OCI-LY7 (cell line): Measurements from ENCODE around the gene SLC25A39. TPM values are rescaled to one million over a fixed set of nuclear protein-coding genes. Genes with fewer than 3 reads are reported as not detected.
A peak's percentile ranks its signal among the peaks of the same experiment; 100 is the strongest.

Experiments
- BruUV-seq: library from RNA; stranded (reverse); fragments of 400-500 nt; replicated peaks from 2 replicates; lab custom pipeline; 2021; lab: Mats Ljungman, UMichigan
- CTCF ChIA-PET: fragments of 300-600 bp; sonication (Branson Sonifier 250); formaldehyde crosslinking; loops from one replicate; lab custom pipeline; 2022; ENCODE audit warnings: antibody characterized with exemption; ENCODE audit not compliant: unreplicated experiment; lab: Charles Lee
- POLR2A ChIA-PET: fragments of 300-600 bp; sonication (Branson Sonifier 250); formaldehyde crosslinking; loops from one replicate; lab custom pipeline; 2022; ENCODE audit warnings: antibody characterized with exemption; lab: Charles Lee
- DNase-seq: peaks from one replicate; pipeline ENCODE4 v3.0.0-alpha.2; 2015; ENCODE audit warnings: low spot score
- H2AFZ ChIP-seq: fragments of 200-600 bp; sonication (generic), shearing (Covaris generic); 2 replicates; pipeline ENCODE4 v1.6.1; 2014; ENCODE audit warnings: mild to moderate bottlenecking, antibody characterized with exemption, low read length, moderate library complexity
- H3K27ac ChIP-seq: fragments of 200-600 bp; sonication (generic); 2 replicates; pipeline ENCODE4 v1.5.1; 2014; ENCODE audit warnings: mixed run types, low read depth, mild to moderate bottlenecking, moderate library complexity, low read length, inconsistent platforms; ENCODE audit not compliant: poor library complexity, severe bottlenecking
- H3K36me3 ChIP-seq: fragments of 200-600 bp; sonication (generic); 2 replicates; pipeline ENCODE4 v1.6.1; 2014; ENCODE audit warnings: mild to moderate bottlenecking, antibody characterized with exemption, low read length, moderate library complexity, mixed read lengths; ENCODE audit not compliant: insufficient read depth
- H3K4me1 ChIP-seq: fragments of 200-600 bp; sonication (generic); 2 replicates; pipeline ENCODE4 v1.5.1; 2014; ENCODE audit warnings: mild to moderate bottlenecking, low read length; ENCODE audit not compliant: insufficient read depth, poor library complexity, severe bottlenecking
- H3K4me2 ChIP-seq: fragments of 200-600 bp; sonication (generic); 2 replicates; pipeline ENCODE4 v1.6.1; 2014; ENCODE audit warnings: mild to moderate bottlenecking, low read length
- H3K4me3 ChIP-seq: fragments of 200-600 bp; sonication (generic); 2 replicates; pipeline ENCODE4 v1.5.1; 2014; ENCODE audit warnings: mild to moderate bottlenecking, low read depth, low read length; ENCODE audit not compliant: poor library complexity, severe bottlenecking
- H3K79me2 ChIP-seq: fragments of 200-600 bp; sonication (generic); 2 replicates; pipeline ENCODE4 v1.6.1; 2016; ENCODE audit warnings: low read depth, mild to moderate bottlenecking, low read length, moderate library complexity, mixed read lengths; ENCODE audit not compliant: insufficient read depth
- H3K9me2 ChIP-seq: fragments of 200-600 bp; sonication (generic); 2 replicates; pipeline ENCODE4 v1.6.1; 2016; ENCODE audit warnings: mild to moderate bottlenecking, low read length, mixed read lengths; ENCODE audit not compliant: insufficient read depth
- H3K9me3 ChIP-seq: fragments of 200-600 bp; sonication (generic); 2 replicates; pipeline ENCODE4 v1.6.1; 2014; ENCODE audit warnings: mild to moderate bottlenecking, mixed run types, low read length, mixed read lengths
- H4K20me1 ChIP-seq: fragments of 200-600 bp; sonication (generic); 2 replicates; pipeline ENCODE4 v1.6.1; 2014; ENCODE audit warnings: mild to moderate bottlenecking, antibody characterized with exemption, low read length, moderate library complexity, mixed read lengths; ENCODE audit not compliant: insufficient read depth
- CTCF ChIP-seq: fragments of 200-600 bp; sonication (generic); conservative IDR thresholded peaks from 2 replicates; pipeline ENCODE4 v1.5.1; 2014; ENCODE audit warnings: mild to moderate bottlenecking, antibody characterized with exemption, low read length, moderate library complexity, mixed read lengths
- EZH2phosphoT487 ChIP-seq: fragments of 200-600 bp; sonication (generic); IDR thresholded peaks from 2 replicates; pipeline ENCODE4 v1.6.1; 2018; ENCODE audit warnings: low read depth, borderline replicate concordance, mild to moderate bottlenecking, mixed run types, antibody characterized with exemption, low read length, moderate library complexity, mixed read lengths
- intact Hi-C: fragments of 100-400 bp; cut with micrococcal nuclease; formaldehyde crosslinking; loops from one replicate; pipeline ENCODE4 v1.10.0; 2022; ENCODE audit not compliant: unreplicated experiment
- total RNA-seq, 2 experiments: library from RNA; depleted of rRNA in 1 of 2; stranded (reverse); fragments of >200 nt in 1 of 2; shearing (Covaris generic) in 1 of 2; gene quantifications; 2 replicates each; pipeline ENCODE4 v1.2.3, GENCODE V29; 2014 to 2022

The SLC25A39 gene
- total RNA-seq, 2 experiments from 2014 or later: 156 to 159 TPM

- H3K36me3 ChIP-seq: no peaks in the 10 kb centered on the region
- H3K9me2 ChIP-seq: no peaks in the 10 kb centered on the region
- POLR2A ChIA-PET: no interaction called here
- peak overlapping the region; percentile 38 for H3K4me2 ChIP-seq
- H3K4me3 ChIP-seq: no peak overlapping the region
- CTCF ChIA-PET: no interaction called here
- no peak for TF ChIP-seq EZH2phosphoT487
- H3K4me1 ChIP-seq: peaks cover 19% of the 10 kb centered on the region
- BruUV-seq: no TSS peak
- H3K79me2 ChIP-seq: no peaks in the 10 kb centered on the region
- no peak overlapping the region for H3K27ac ChIP-seq
- no peak overlapping the region for H2AFZ ChIP-seq
- H3K9me3 ChIP-seq: no peaks in the 10 kb centered on the region
- DNase-seq: no peak
- intact Hi-C loops: no loop called here
- no peaks in the 10 kb centered on the region for H4K20me1 ChIP-seq
Measured at GRCh38 chr17:44307387-44308186, 17.0 kb downstream of the SLC25A39 start.

GRCh38 chr17:44304651-44305050 lies 20.0 kb downstream of the SLC25A39 start:
- Histone ChIP-seq H4K20me1 (no peaks in the 10 kb centered on the region), H3K9me3 (no peaks in the 10 kb centered on the region), H3K27ac (no peak overlapping the region), H3K79me2 (no peaks in the 10 kb centered on the region), H3K4me2 (no peak overlapping the region), H2AFZ (no peak overlapping the region), H3K36me3 (no peaks in the 10 kb centered on the region), H3K4me3 (no peak overlapping the region), H3K4me1 (peaks cover 15% of the 10 kb centered on the region), H3K9me2 (0 out of 2 replicates have a peak, but pooled peaks cover 3% of the 10 kb centered on the region)
- BruUV-seq: no TSS peak
- POLR2A ChIA-PET: no interaction called here
- intact Hi-C loops: no loop called here
- TF ChIP-seq EZH2phosphoT487: no peak
- no peak for TF ChIP-seq CTCF
- CTCF ChIA-PET: no interaction called here
- DNase-seq: no peak

- H3K9me2 ChIP-seq: 0 out of 2 replicates have a peak, but pooled peaks cover 3% of the 10 kb centered on the region
- no peaks in the 10 kb centered on the region for H3K9me3 ChIP-seq
- no peaks in the 10 kb centered on the region for H3K79me2 ChIP-seq
- no peak overlapping the region for H2AFZ ChIP-seq
- H3K4me3 ChIP-seq: no peak overlapping the region
- intact Hi-C loops: no loop called here
- no peak for DNase-seq
- H3K4me2 ChIP-seq: no peak overlapping the region
- H3K27ac ChIP-seq: no peak overlapping the region
- H3K36me3 ChIP-seq: no peaks in the 10 kb centered on the region
- TF ChIP-seq EZH2phosphoT487 (no peak), CTCF (no peak)
- POLR2A ChIA-PET: interaction anchor here (0.7 kb wide), 1 partner anchor 51 kb away, joined by 3 read pairs; no protein-coding TSS in a partner anchor
- no peaks in the 10 kb centered on the region for H4K20me1 ChIP-seq
- H3K4me1 ChIP-seq: no peaks in the 10 kb centered on the region
- no TSS peak for BruUV-seq
- CTCF ChIA-PET: no interaction called here
Measured at GRCh38 chr17:44297975-44298374, 26.6 kb downstream of the SLC25A39 start.
